Esophagus squamous epithelium (tissue), 5 donors: ENCODE data around the gene AZGP1. TPM values are rescaled to one million over a fixed set of nuclear protein-coding genes. Genes with fewer than 3 reads are reported as not detected.

Experiments
- DNase-seq: peaks from one replicate; lab custom pipeline; 2025; lab: John Stamatoyannopoulos, UW
- H3K27ac ChIP-seq, 4 donors: fragments of 200-600 bp; sonication (generic); one replicate each; pipeline ENCODE4 v1.5.1; 2016 to 2019; ENCODE audit warnings: mild to moderate bottlenecking in 1 of 4
- H3K27me3 ChIP-seq, 4 donors: fragments of 200-600 bp; sonication (generic); 1 replicate in 3 of 4; 2 replicates in 1 of 4; pipeline versions ENCODE4 v1.5.1 to v1.6.0; 2017 to 2021; ENCODE audit warnings: antibody characterized with exemption in 1 of 4
- H3K36me3 ChIP-seq, 3 donors: fragments of 200-600 bp; sonication (generic); one replicate each; pipeline ENCODE4 v1.5.1; 2016 to 2019
- H3K4me1 ChIP-seq, 3 donors: fragments of 200-600 bp; sonication (generic); one replicate each; pipeline ENCODE4 v1.5.1; 2017 to 2019
- H3K4me3 ChIP-seq, 4 donors: fragments of 200-600 bp; sonication (generic); 1 replicate in 3 of 4; 2 replicates in 1 of 4; pipeline ENCODE4 v1.5.1; 2016 to 2019; ENCODE audit warnings: mild to moderate bottlenecking in 2 of 4, moderate library complexity in 1 of 4
- H3K9me3 ChIP-seq, 3 donors: fragments of 200-600 bp; sonication (generic); one replicate each; pipeline ENCODE4 v1.5.1; 2016 to 2019
- CTCF ChIP-seq, 6 experiments: fragments of 450-650 bp in 4 of 6; fragments of 200-600 bp in 2 of 6; sonication (generic) in 2 of 6; IDR thresholded peaks; one replicate each; pipeline ENCODE4 v1.5.1; 2016 to 2019; ENCODE audit warnings: antibody characterized with exemption in 6 of 6, mild to moderate bottlenecking in 4 of 6, moderate library complexity in 4 of 6
- POLR2A ChIP-seq, 4 donors: fragments of 450-650 bp; IDR thresholded peaks; one replicate each; pipeline ENCODE4 v1.6.1; 2017; ENCODE audit warnings: antibody characterized with exemption in 4 of 4, mild to moderate bottlenecking in 4 of 4, moderate library complexity in 3 of 4
- WGBS, 2 donors: methylation state at CpG; one replicate each; pipeline ENCODE4 v1.1.5; 2018; 5-methylcytosine and 5-hydroxymethylcytosine counted together
- intact Hi-C: fragments of 100-400 bp; cut with DNase I; formaldehyde crosslinking; loops from one replicate; pipeline ENCODE4 v1.15.0; 2022
- total RNA-seq, 4 donors: library from RNA; depleted of rRNA; stranded (reverse); fragments of >200 nt; gene quantifications; one replicate each; pipeline ENCODE4 v1.1.0, GENCODE V29; 2016
- donor health status: DM: yes; HTN: yes; CAD: no.

Gene AZGP1
- 10 to 100 TPM in 1 of 4 donors, 1 to 10 TPM in 1, under 1 TPM in 2; 0.19 to 99.9 (median 1.3) TPM for total RNA-seq

DNA sequence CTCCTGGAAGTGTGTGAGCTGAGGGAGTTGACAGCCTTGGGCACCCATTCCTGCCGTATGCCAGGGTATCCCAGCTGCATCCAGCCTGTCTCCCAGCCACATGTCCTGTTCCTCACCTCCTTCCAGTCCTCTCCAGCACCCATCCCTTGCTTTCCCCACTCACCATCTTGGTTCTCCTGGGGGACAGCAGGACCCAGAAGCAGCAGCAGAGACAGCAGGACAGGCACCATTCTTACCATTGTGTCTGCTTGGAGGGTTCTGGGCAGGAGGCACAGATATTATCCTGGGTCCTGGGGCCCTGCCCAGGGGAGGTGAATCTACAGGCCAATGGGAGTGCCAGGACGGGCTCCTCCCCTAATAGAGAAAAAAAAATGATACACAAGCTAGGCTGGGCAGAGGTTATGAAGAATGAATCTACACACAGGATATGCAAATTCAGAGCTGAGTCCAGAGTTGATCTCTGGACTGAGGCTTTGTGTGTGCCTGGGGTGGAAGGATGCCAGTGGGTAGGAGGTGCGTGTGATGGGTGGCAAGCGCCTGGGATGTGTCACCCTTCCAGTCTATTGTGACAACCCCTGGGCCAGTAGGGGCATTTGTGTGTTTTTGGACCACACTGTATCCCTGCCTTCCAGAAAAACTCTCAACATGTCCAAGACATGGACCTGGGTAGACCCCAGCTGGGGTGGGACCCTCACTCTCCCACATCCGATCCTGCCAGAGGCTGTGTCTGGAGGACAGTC, at the start of gene AZGP1:
Gene AZGP1, minus strand, starts transcription at position 250 of the 740 bp plus-strand sequence. Its CDS starts 11 bp downstream, at position 239.
- peaks cover 0 to 16% (median 0%) of the 10 kb centered on the region in 4 donors for H3K27me3 ChIP-seq
- H3K4me1 ChIP-seq, result peaks cover 0 to 3% (median 0%) of the 10 kb centered on the region in 3 donors
- intact Hi-C loops, result no loop called here
- WGBS, 2 donors, result 53 to 79% methylated on average over 5 of the region's 5 CpGs
- TF ChIP-seq POLR2A (IDR thresholded peaks at IDR 0.05) (no peak), CTCF (IDR thresholded peaks at IDR 0.05) (no peak)
- no peak within 1 kb of the TSS for H3K27ac ChIP-seq
- H3K36me3 ChIP-seq, result no peaks in the 10 kb centered on the region
- H3K9me3 ChIP-seq, result no peaks in the 10 kb centered on the region
- peak within 1 kb of the TSS in 1 of 4 donors; percentile 30 for H3K4me3 ChIP-seq
- DNase-seq, result no peak

DNA sequence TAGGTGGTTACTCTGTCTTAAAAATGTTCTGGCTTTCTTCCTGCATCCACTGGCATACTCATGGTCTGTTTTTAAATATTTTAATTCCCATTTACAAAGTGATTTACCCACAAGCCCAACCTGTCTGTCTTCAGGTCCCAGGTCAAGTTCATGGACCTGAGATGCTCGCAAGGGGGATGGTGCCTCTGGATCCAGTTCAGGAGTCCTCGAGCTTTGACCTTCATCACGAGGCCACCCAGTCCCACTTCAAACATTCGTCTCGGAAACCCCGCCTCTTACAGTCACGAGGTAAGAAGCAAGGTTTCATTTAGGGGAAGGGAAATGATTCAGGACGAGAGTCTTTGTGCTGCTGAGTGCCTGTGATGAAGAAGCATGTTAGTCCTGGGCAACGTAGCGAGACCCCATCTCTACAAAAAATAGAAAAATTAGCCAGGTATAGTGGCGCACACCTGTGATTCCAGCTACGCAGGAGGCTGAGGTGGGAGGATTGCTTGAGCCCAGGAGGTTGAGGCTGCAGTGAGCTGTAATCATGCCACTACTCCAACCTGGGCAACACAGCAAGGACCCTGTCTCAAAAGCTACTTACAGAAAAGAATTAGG, 48.3 kb upstream of the AZGP1 start:
- no peaks in the 10 kb centered on the region for H3K27me3 ChIP-seq
- peak overlapping the region in 3 of 4 donors; percentile 80 to 90 (median 82) for H3K27ac ChIP-seq
- DNase-seq, result no peak
- no peaks in the 10 kb centered on the region for H3K9me3 ChIP-seq
- H3K36me3 ChIP-seq, result peaks cover 13 to 85% (median 33%) of the 10 kb centered on the region in 3 donors
- intact Hi-C loops, result no loop called here
- 62 to 75% methylated on average over 11 of the region's 12 CpGs for WGBS, 2 donors
- TF ChIP-seq CTCF (IDR thresholded peaks at IDR 0.05), result no peak
- TF ChIP-seq POLR2A (IDR thresholded peaks at IDR 0.05), result no peak
- no peak overlapping the region for H3K4me3 ChIP-seq
- peaks cover 10 to 73% (median 32%) of the 10 kb centered on the region in 3 donors for H3K4me1 ChIP-seq

DNA sequence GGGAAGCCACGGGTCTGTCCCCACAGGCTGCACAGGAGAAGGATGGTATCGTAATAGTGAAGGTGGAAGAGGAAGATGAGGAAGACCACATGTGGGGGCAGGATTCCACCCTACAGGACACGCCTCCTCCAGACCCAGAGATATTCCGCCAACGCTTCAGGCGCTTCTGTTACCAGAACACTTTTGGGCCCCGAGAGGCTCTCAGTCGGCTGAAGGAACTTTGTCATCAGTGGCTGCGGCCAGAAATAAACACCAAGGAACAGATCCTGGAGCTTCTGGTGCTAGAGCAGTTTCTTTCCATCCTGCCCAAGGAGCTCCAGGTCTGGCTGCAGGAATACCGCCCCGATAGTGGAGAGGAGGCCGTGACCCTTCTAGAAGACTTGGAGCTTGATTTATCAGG, 47.7 kb upstream of the AZGP1 start:
- peak overlapping the region in 2 of 4 donors; percentile 0 to 28 for H3K4me3 ChIP-seq
- H3K9me3 ChIP-seq, result no peaks in the 10 kb centered on the region
- no peaks in the 10 kb centered on the region for H3K27me3 ChIP-seq
- no peak for DNase-seq
- intact Hi-C loops, result no loop called here
- TF ChIP-seq CTCF (IDR thresholded peaks at IDR 0.05) (no peak), POLR2A (IDR thresholded peaks at IDR 0.05) (no peak)
- H3K36me3 ChIP-seq, result peaks cover 13 to 85% (median 33%) of the 10 kb centered on the region in 3 donors
- peak overlapping the region; percentile 70 to 90 (median 81) for H3K27ac ChIP-seq
- 55 to 85% methylated on average over 9 to 12 of the region's 12 CpGs for WGBS, 2 donors
- H3K4me1 ChIP-seq, result peaks cover 14 to 79% (median 35%) of the 10 kb centered on the region in 3 donors

GRCh38 chr7:100022621-100023020, 46.8 kb upstream of the AZGP1 start:
- Histone ChIP-seq H3K27ac (peak overlapping the region; percentile 42 to 90 (median 81)), H3K4me1 (peaks cover 19 to 88% (median 39%) of the 10 kb centered on the region in 3 donors), H3K4me3 (peak overlapping the region in 1 of 4 donors; percentile 0), H3K9me3 (no peaks in the 10 kb centered on the region), H3K36me3 (peaks cover 13 to 78% (median 33%) of the 10 kb centered on the region in 3 donors), H3K27me3 (no peaks in the 10 kb centered on the region)
- 44 to 48% methylated on average over 5 of the region's 5 CpGs for WGBS, 2 donors
- intact Hi-C loops, result no loop called here
- no peak for TF ChIP-seq POLR2A (IDR thresholded peaks at IDR 0.05)
- no peak for TF ChIP-seq CTCF (IDR thresholded peaks at IDR 0.05)
- no peak for DNase-seq

DNA sequence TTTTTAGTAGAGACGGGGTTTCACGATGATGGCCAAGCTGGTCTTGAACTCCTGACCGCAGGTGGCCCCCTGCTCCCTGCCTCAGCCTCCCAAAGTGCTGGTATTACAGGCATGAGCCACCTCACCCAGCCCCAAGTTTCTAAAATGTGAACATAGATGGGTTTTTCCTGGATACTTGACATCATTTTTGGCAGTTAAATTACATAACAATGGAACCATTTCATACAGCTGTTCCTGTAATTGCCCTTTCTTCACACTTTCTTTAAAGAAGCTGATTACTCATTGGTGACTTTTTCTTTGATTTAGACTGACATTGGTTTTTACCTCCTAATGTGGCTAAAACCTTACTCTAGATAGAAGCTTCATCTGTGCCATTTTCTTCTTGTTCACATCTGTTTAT, 45.5 kb upstream of the AZGP1 start:
- DNase-seq, result no peak
- Histone ChIP-seq H3K4me1 (peaks cover 31 to 99% (median 51%) of the 10 kb centered on the region in 3 donors), H3K36me3 (peaks cover 13 to 65% (median 27%) of the 10 kb centered on the region in 3 donors), H3K27ac (peak overlapping the region in 3 of 4 donors; percentile 59 to 90 (median 82)), H3K9me3 (no peaks in the 10 kb centered on the region), H3K27me3 (no peaks in the 10 kb centered on the region), H3K4me3 (no peak overlapping the region)
- intact Hi-C loops, result no loop called here
- WGBS, 2 donors, result 60 to 74% methylated on average over 3 of the region's 3 CpGs
- TF ChIP-seq POLR2A (IDR thresholded peaks at IDR 0.05) (no peak), CTCF (IDR thresholded peaks at IDR 0.05) (no peak)
